Stimulated activated CD4-positive, alpha-beta T cell treated with anti-CD3 and anti-CD28 coated beads, Interleukin-4, amount 100 ng/mL, for 1 hour (primary cell): ENCODE data around the gene TASP1.

Experiments used
- DNase-seq: peaks from one replicate; pipeline ENCODE4 v3.0.0-alpha.2; 2020

Gene TASP1

GRCh38 chr20:13567663-13568062 is 71.1 kb downstream of the TASP1 start:
- DNase-seq, result no peak

- no peak for DNase-seq
These were observed 74.9 kb downstream of the TASP1 start for GRCh38 chr20:13563854-13564253.

- no peak for DNase-seq
These were observed 84.0 kb downstream of the TASP1 start for GRCh38 chr20:13554706-13555105.

- DNase-seq, result no peak
These were observed 84.7 kb downstream of the TASP1 start for GRCh38 chr20:13554076-13554475.

DNA sequence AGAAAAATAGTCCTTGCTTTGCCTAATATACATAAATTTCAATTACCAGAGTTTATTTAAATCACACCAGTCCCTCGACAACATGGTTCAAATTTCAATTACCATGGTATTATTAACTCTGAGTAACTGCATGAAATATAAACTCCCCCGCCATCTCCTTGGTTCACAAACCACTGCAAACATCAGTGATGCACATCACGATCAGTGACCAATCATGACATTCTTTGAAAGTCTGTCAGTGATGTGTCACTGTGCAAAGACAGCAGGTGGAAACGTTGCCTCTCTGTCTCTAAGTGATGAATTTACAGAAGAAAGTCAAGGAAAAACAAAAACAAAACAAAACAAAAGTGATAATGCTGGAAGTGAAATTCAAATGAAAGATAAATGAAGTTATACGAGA is 86.7 kb downstream of the TASP1 start:
- DNase-seq, result no peak

DNA sequence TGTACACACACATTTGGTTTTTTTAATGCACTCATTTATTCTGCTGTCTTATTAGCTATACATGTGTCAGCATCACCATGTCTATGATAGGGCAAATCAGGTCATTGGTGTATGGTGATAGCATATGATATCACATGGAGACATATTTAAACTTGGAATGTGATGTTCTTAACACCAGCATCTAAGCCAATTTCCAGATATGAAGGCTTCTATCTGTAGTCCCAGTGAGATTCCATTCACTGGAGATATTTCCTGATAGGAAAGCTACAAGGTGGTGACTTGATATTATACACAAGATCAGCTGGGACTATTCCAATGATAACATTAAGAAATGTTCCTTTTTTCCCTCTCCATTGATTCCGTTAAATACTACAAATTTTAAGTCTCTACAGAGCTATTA is 89.3 kb downstream of the TASP1 start:
- DNase-seq, result no peak

- peak; percentile 67 for DNase-seq
These were observed 92.1 kb downstream of the TASP1 start for GRCh38 chr20:13546497-13547131.

GRCh38 chr20:13545790-13546189 is 92.9 kb downstream of the TASP1 start:
- no peak for DNase-seq

DNA sequence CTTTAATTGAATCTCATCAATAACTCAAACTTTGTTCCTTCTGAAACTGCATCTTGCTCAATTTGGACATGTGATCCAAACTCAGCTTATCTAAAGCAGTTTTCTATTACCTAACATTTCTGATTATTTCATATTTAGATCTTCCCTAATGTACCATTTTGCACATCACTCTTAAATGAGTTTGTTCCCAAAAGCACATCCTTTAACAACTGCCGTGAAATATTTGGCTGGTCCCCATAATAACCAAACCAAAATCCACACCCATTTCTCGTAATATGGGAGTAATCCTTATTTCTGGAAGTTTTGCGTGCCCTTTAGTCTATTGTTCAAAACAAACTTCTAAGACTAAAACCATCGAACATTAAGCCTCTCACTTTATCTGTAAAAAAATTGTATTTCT is 94.9 kb downstream of the TASP1 start:
- no peak for DNase-seq

- no peak for DNase-seq
These were observed 103.1 kb downstream of the TASP1 start for GRCh38 chr20:13535627-13536026.

- no peak for DNase-seq
These were observed 104.8 kb downstream of the TASP1 start for GRCh38 chr20:13533946-13534345.

DNA sequence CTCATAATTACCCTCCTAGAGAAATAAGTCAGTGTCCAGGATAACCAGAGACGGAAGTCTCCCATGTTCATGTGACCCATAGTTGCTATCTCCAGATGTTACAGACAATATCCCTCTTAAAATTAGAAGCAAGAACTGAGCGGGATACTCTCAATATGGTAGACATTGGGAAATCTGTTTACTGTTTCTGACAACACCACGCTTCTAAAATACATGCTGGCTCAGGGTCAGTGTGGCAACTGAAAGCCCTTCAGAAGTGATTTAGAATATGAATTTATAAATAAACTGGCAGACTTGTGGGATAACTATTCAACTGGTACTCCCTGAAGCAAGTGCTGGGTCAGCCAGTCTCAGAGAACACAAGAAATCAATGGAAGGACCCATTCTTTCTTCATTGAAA is 108.6 kb downstream of the TASP1 start:
- no peak for DNase-seq

DNA sequence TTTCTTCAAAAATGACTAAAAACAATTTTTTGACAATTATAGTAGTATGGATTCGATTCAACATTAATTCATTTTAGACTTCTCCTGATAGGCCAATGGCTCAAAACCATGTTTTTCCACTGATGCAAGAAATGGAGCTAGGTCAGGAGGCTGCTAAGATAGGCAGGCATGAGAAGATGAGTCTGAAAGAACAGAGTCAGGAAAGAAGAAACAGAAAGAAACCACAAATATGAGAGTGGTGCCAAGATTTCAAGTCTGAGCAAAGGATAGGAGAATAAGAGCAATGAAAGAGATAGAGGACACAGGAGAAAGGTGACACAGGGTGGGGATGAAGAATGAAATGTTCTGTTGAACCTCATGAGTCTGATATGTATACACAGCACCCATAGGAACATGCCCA is 112.2 kb downstream of the TASP1 start:
- DNase-seq, result no peak

DNA sequence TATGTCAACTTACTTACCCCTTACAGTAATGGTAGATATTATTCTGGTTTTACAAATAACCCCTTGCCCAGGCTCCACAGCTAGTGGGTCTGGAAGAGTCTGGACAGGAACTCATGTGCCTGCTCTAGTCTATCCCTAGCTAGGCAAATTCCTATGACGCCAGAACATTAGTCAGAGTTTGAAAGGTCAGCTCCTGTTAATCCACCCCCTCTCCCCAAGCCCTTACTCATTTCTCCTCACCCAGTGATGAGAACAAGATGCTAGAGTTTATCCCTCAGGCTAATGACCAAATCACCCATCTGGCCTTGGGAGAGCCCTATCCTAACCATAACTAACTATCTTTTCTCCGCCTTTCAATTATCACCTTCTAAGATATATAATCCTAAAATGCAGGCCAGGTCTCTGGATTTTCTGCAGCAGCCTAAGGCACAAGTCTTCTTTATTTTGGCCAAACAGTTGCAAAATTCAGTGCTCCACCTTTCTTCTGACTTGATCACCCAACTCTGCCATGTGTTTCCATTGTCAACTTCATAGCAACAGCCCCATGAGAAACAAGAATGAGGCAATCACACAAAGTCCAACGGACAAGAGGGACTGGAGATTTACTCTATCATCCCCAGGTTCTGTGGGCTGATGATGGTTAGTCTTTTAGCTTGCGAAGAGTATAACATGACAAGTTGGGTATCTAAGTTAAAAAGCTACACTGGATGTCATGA is 113.3 kb downstream of the TASP1 start:
- no peak for DNase-seq

DNA sequence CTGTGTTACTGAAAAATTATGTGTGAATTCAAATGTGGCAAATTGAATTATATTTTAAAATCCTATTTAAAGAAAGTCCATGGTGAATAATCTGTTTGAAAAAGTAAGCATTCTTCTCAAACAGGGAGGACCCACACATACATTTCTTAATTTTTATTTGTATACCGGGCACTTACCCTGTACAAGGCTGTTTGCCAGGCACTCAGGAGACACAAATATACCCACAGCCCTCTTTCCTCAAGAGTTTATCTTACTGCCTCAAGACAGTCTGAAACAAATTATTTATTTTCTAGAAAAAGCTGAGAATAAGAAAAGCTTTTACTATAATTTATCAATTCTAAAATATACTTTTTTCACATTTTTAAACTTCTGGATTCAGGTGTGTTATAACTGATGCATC is 114.4 kb downstream of the TASP1 start:
- DNase-seq, result no peak

DNA sequence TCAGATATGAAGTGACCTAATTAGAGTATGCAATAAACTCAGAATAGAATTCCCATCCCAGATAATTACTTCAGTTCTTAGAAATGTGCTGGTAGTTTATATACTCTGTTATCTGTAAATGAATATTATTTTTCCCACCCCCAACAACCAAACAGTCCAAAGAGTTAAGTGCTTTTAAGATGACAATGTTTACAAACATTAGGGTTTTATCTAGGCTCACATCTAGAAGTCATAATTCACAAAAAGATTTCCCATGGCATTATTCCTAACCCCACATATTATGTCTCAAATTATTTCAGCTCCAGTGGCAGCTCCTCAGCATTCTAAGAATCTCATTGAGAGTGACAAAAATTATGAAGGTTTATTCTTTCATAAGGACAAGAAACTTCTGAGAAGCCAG is 120.9 kb downstream of the TASP1 start:
- no peak for DNase-seq

- no peak for DNase-seq
These were observed 122.8 kb downstream of the TASP1 start for GRCh38 chr20:13515796-13516558.

GRCh38 chr20:13515291-13515690 is 123.4 kb downstream of the TASP1 start:
- DNase-seq, result no peak

DNA sequence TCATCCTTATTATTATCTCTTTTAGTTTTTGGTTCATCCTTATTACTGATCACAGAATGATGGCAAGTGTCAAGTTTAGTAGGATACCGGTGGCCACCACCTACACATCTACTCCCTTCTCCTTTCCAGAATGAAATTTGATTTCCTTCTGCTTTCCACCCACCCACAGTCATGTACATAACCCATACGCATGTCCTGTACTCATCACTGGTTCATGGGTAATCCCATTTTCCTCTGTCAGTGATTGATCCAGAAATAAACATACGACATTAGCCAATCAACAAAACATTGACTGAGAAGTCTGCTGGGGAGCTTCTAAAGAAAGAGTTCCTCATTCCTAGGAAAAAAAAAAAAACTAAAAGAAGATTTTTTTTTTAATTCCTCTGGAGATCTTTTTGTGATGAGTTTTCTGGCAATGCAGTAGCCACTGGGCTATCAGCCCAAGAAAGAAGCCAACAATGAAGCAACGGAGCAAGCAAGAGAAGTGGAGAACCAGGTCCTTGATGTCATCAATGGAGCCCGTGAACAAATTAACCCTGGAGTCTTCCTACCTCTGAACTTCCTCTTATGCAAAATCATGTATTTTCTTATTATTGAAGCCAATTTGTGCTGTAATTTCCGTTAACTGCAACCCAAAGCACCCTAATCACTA is 127.8 kb downstream of the TASP1 start:
- no peak for DNase-seq

DNA sequence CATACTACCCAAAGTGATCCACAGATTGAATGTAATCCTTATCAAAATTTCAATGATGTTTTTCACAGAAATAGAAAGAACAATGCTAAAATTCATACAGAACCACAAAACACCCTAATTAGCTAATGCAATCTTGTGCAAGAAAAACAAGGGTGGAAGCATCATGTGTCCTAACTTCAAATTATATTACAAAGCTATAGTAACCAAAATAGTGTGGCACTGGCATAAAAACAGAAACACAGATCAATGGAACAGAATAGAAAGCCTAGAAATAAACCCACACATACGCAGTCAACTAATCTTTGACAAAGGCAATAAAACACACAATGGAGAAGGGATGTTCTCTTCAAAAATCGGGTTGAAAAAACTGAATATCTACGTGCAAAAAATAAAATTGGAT is 131.1 kb downstream of the TASP1 start:
- no peak for DNase-seq

- no peak for DNase-seq
These were observed 137.2 kb downstream of the TASP1 start for GRCh38 chr20:13501500-13501899.

GRCh38 chr20:13494019-13494418 is 144.7 kb downstream of the TASP1 start:
- DNase-seq, result no peak

DNA sequence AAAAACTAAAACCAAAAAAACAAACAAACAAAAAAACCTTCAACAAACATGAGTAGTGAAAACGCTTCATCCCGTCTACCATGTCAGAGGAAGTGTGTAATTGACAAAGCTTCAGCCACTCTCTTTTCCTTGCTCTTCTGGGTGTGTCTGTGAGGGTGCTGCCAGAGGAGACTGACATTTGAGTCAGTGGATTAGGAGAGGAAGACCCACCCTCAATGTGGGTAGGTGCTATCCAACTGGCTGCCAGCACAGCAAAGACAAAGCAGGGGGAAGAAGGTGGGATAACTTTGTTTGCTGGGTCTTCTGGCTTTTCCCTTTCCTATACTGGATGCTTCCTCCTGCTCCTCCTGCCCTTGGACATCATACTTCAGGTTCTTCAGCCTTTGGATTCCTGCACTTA is 145.6 kb downstream of the TASP1 start:
- DNase-seq, result no peak
